Kidney glomerular epithelial cell (primary cell): ENCODE measurements around the gene ERC2.

Source experiments
- DNase-seq: peaks from one replicate; lab custom pipeline; 2025; lab: John Stamatoyannopoulos, UW

ERC2 gene

GRCh38 chr3:56001537-56001936 lies 466.7 kb downstream of the ERC2 start:
- no peak for DNase-seq

GRCh38 chr3:55989366-55989765 lies 478.9 kb downstream of the ERC2 start:
- no peak for DNase-seq

GRCh38 chr3:55988905-55989304 lies 479.4 kb downstream of the ERC2 start:
- no peak for DNase-seq

- no peak for DNase-seq
These were observed 483.6 kb downstream of the ERC2 start for GRCh38 chr3:55984626-55985025.

- no peak for DNase-seq
These were observed 489.3 kb downstream of the ERC2 start for GRCh38 chr3:55978953-55979352.

DNA sequence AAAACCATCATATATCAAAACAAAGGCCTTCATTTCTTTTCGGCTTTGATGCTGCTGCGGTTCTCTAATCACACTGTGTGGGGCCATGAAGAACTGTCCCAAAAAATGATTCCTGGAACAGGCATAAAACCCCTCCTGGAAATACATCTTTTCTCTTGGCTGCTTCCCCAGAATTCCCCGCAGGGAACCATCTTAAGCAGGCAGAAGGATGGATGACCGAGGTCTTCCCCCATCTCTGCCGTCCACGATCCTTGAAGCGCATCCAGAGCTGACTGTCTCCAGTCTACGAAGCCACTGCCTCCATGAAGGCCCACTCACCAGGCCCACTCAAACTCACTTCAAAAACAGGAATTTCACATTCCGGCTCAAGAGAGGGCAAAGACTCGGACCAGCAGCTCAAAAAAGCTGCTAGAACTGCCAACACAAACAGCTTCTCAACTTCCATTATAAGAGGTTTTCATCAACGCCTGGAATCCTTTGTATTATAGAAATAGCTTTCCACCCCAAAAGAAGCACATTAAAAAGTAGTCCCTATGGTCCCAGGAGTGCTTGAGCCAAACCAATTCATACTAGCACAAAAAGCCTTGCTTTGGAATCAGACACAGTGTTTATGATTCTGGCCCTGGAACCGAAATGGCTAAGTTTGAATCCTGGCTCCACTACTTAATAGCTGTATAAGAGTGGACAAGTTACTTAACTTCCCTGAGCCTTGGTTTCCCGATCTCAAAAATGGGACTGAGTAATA lies 493.7 kb downstream of the ERC2 start:
- no peak for DNase-seq

DNA sequence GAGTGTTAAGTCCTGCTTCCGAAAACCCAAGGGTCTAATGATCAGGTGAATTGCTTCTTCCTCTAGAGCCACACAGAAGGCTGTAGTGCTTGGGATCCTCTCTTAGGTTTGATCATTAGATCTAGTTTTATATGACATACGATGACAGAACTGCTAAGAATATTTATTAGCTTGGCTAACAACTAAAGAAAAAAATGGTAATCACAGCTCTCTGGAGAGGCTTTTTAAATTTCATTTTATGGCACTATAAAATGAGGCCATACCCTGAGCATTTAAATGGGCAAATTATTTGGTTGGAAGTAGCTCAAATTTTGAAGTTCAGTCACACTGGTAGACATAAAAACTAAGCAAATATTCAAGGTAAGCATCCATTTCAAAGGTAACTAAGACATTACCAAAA lies 498.6 kb downstream of the ERC2 start:
- no peak for DNase-seq

- peak; percentile 75 for DNase-seq
These were observed 499.9 kb downstream of the ERC2 start for GRCh38 chr3:55968331-55968730.

DNA sequence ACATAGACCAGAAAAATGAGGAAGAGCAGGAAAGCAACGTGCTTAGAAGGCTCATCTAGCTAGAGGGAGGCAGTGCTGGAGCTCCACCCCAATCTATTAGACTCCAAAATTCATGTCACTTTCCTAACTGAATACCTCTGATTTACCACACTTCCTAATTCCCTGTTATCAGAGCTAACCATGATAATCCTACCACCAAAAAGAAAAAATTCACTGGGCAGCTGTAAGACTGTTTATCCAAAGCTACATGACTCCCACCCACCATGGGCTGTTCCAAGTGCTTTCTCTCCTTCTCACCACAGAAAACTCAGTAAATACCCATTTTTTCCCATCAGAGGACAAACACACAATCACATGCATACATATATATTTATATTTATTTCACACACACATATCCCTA lies 501.7 kb downstream of the ERC2 start:
- no peak for DNase-seq

- no peak for DNase-seq
These were observed 502.5 kb downstream of the ERC2 start for GRCh38 chr3:55965776-55966175.

DNA sequence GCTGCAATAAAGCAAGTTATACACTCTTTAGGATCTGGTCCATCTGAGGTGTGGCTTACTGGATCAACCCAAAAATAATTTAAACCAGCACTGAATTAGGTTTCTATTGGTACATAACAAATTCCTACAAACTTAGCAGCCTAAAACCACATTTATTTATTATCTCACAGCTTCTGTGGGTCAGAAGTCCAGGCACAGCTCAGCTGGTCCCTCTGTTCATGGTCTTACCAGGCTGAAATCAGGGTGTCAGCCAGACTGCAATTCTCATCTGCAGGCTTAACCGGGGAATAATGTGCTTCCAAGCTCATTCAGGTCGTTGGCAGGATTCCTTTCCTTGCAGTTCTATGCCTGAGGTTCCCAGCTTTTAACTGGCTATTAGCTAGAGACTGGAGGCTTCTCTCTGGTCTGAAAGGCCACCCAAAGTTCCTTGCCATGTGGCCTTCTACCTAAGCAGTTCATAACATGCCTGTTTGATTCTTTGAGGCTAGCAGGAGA lies 503.7 kb downstream of the ERC2 start:
- DNase-seq = no peak

GRCh38 chr3:55963601-55964000 lies 504.7 kb downstream of the ERC2 start:
- DNase-seq = no peak

DNA sequence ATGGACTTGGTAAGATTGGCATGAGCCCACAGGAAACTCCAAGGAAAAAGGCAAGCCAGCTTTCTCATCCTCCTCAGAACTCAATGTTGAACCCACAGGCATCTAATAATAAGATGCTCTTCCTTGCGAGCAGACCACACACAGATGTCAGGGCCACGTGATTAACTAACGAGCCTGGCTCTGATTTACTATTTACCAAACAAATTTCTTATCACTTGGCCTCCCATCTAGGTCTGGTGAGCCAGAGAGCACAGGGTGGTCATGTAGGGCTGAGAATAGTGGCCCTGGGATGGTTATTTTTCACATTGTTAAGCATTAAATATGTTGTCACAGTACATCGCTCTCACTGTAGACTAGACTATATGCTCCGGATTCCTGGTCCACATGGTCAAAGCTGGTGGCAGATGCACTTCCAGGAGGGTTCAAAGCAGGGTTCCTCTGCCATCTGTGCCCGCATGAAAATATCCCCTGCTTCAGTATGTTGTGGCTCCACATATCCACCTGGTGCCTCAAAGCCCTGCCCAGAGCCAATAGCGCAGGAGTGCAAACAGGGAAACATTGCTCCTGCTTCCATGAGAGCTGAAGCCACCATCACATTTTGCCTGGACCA lies 508.7 kb downstream of the ERC2 start:
- DNase-seq = no peak

GRCh38 chr3:55958605-55959004 lies 509.7 kb downstream of the ERC2 start:
- DNase-seq = no peak

GRCh38 chr3:55955891-55956477 lies 512.3 kb downstream of the ERC2 start:
- DNase-seq = no peak

GRCh38 chr3:55951388-55951787 lies 516.9 kb downstream of the ERC2 start:
- peak; percentile 65 for DNase-seq

DNA sequence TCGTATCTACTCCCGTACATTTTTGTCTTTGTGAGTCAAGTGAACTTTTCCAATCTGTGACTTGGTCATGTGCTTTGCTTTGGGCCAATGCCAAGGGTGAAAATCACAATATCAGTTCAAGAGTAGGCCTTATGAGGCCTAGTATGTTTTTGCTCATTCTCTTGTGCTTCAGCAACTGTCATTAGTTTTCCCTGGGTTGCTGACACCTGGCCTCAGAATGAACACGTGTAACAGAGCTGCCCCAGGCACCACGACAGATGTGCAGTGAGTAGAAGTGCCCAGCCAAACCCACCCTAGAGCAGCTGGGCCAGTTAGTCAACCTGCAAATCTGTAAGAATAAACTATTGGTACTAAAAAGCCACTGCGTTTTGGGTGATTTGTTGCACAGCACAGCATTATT lies 520.9 kb downstream of the ERC2 start:
- no peak for DNase-seq

- DNase-seq = no peak
These were observed 521.6 kb downstream of the ERC2 start for GRCh38 chr3:55946574-55947160.

DNA sequence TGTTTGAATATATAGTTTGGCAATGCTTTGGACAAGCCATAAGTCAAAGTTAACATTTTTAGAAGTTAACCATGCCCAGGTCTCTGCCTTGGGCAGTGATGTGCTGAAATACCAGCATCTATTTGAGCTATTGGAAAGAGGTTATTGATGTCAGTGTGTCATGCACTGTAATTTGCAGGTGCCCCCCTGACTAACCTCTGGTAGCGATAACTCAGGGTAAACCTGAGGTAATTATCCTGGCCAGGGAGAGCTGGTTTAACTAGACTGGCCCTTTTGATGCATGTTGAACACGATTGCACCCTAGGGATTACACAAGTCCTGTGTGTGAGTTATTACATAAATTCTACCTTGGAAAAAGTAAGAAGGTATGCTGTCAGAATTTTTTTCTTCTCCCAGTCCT lies 525.4 kb downstream of the ERC2 start:
- no peak for DNase-seq

GRCh38 chr3:55939287-55939686 lies 529.0 kb downstream of the ERC2 start:
- DNase-seq = no peak

- DNase-seq = no peak
These were observed 531.0 kb downstream of the ERC2 start for GRCh38 chr3:55937301-55937700.

- DNase-seq = no peak
These were observed 531.7 kb downstream of the ERC2 start for GRCh38 chr3:55936549-55937052.

DNA sequence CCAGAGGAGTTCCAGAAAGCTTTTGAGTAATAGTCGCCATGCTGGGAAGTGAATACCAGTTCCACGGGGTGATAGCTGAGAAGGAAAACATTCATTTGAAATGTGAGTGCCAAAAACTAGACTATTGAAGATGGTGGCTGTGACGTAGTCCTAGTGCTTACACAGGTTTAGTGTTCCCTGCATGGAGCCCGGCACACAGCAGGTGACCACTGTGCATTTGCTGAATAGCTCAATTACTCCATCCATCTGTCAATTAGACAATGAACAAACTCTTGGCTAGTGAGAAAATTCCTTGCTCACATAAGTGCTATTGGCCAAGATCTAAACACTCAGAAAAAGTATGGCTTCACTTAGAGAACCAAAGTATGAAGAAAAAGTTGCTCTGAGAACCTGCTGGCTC lies 533.0 kb downstream of the ERC2 start:
- DNase-seq = no peak
